OCI-LY3 (cell line): Measurements from ENCODE around the gene CNTFR.

Experiments used
- EZH2phosphoT487 ChIP-seq: fragments of 200-600 bp; shearing (Covaris generic); IDR thresholded peaks from 2 replicates; pipeline ENCODE4 v1.6.1; 2018; ENCODE audit warnings: antibody characterized with exemption, mixed run types, low read depth
- TF ChIP-seq, protein P1 (sequence below): fragments of 200-600, 300-600 bp; sonication (generic); IDR thresholded peaks from 2 replicates; pipeline ENCODE4 v1.5.1; 2014; ENCODE audit warnings: antibody characterized with exemption, low read length, low read depth

GRCh38 chr9:34555936-34556525 is 33.5 kb downstream of the CNTFR start:
- TF ChIP-seq, protein P1, sequence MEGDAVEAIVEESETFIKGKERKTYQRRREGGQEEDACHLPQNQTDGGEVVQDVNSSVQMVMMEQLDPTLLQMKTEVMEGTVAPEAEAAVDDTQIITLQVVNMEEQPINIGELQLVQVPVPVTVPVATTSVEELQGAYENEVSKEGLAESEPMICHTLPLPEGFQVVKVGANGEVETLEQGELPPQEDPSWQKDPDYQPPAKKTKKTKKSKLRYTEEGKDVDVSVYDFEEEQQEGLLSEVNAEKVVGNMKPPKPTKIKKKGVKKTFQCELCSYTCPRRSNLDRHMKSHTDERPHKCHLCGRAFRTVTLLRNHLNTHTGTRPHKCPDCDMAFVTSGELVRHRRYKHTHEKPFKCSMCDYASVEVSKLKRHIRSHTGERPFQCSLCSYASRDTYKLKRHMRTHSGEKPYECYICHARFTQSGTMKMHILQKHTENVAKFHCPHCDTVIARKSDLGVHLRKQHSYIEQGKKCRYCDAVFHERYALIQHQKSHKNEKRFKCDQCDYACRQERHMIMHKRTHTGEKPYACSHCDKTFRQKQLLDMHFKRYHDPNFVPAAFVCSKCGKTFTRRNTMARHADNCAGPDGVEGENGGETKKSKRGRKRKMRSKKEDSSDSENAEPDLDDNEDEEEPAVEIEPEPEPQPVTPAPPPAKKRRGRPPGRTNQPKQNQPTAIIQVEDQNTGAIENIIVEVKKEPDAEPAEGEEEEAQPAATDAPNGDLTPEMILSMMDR: no peak
- no peak for TF ChIP-seq EZH2phosphoT487
